Gastroesophageal sphincter (tissue), 4 donors: ENCODE data around the gene CD79B. TPM values are rescaled to one million over a fixed set of nuclear protein-coding genes. Genes with fewer than 3 reads are reported as not detected.
A peak's percentile ranks its signal among the peaks of the same experiment; 100 is the strongest.

Experiments used
- ATAC-seq: fragments of 150-250 bp; one replicate; pipeline ENCODE4 v1.9.1; 2016; ENCODE audit warnings: mild to moderate bottlenecking, moderate library complexity
- H3K27ac ChIP-seq, 4 donors: fragments of 200-600 bp; sonication (generic) in 3 of 4; 1 replicate in 3 of 4; 2 replicates in 1 of 4; pipeline ENCODE4 v1.5.1; 2016 to 2019
- H3K27me3 ChIP-seq: fragments of 200-600 bp; sonication (generic); one replicate; pipeline ENCODE4 v1.5.1; 2019
- H3K36me3 ChIP-seq, 2 donors: fragments of 200-600 bp; sonication (generic); one replicate each; pipeline ENCODE4 v1.5.1; 2019; ENCODE audit warnings: control low read depth in 1 of 2
- H3K4me1 ChIP-seq, 3 donors: fragments of 200-600 bp; sonication (generic); 1 replicate in 2 of 3; 2 replicates in 1 of 3; pipeline ENCODE4 v1.5.1; 2016 to 2019; ENCODE audit warnings: control low read depth in 2 of 3
- H3K4me3 ChIP-seq, 2 donors: fragments of 200-600 bp; sonication (generic); one replicate each; pipeline ENCODE4 v1.5.1; 2019; ENCODE audit warnings: mild to moderate bottlenecking in 1 of 2, moderate library complexity in 1 of 2
- H3K9me3 ChIP-seq, 3 donors: fragments of 200-600 bp; sonication (generic); one replicate each; pipeline ENCODE4 v1.5.1; 2017 to 2019; ENCODE audit warnings: control low read depth in 2 of 3
- CTCF ChIP-seq, 4 experiments: fragments of 200-600 bp in 2 of 4; fragments of 450-650 bp in 2 of 4; sonication (generic) in 1 of 4; IDR thresholded peaks; one replicate each; pipeline ENCODE4 v1.5.1; 2017 to 2019; ENCODE audit warnings: antibody characterized with exemption in 4 of 4, mild to moderate bottlenecking in 2 of 4, moderate library complexity in 2 of 4
- EP300 ChIP-seq: sonication (generic); formaldehyde crosslinking; IDR thresholded peaks from one replicate; pipeline ENCODE4 v1.6.1; 2017; ENCODE audit warnings: antibody characterized with exemption, mild to moderate bottlenecking
- POLR2A ChIP-seq, 2 donors: fragments of 450-650 bp; IDR thresholded peaks; one replicate each; pipeline ENCODE4 v1.6.1; 2017; ENCODE audit warnings: antibody characterized with exemption in 2 of 2, mild to moderate bottlenecking in 2 of 2, moderate library complexity in 1 of 2
- POLR2AphosphoS5 ChIP-seq: sonication (generic); formaldehyde crosslinking; IDR thresholded peaks from one replicate; pipeline ENCODE4 v1.6.1; 2017; ENCODE audit warnings: antibody characterized with exemption
- WGBS, 2 donors: methylation state at CpG; one replicate each; pipeline ENCODE4 v1.1.5; 2018; ENCODE audit warnings: low coverage in 1 of 2; 5-methylcytosine and 5-hydroxymethylcytosine counted together
- total RNA-seq, 4 donors: library from RNA; depleted of rRNA; stranded (reverse); fragments of >200 nt; gene quantifications; one replicate each; pipeline ENCODE4 v1.1.0, GENCODE V29; 2016

The CD79B gene
- total RNA-seq, 4 donors from 2014 or later: 2.0 to 5.9 (median 3.3) TPM; not detected in 1

GRCh38 chr17:63932721-63933120 is 590 bp upstream of the CD79B start:
- H3K4me3 ChIP-seq: no peak overlapping the region
- WGBS, 2 donors: 90% methylated on average over 2 of the region's 4 CpGs; no CpG with 5 or more reads in 1 of the 2 donors
- peaks cover 0 to 17% (median 4%) of the 10 kb centered on the region in 3 donors for H3K4me1 ChIP-seq
- no peak for ATAC-seq
- peaks cover 17% of the 10 kb centered on the region for H3K27me3 ChIP-seq
- H3K27ac ChIP-seq: no peak overlapping the region
- H3K9me3 ChIP-seq: no peaks in the 10 kb centered on the region
- TF ChIP-seq POLR2AphosphoS5 (no peak), POLR2A (IDR thresholded peaks at IDR 0.05) (no peak), CTCF (IDR thresholded peaks at IDR 0.05) (no peak), EP300 (no peak)
- H3K36me3 ChIP-seq: no peaks in the 10 kb centered on the region

- peak overlapping the region in 1 of 2 donors; percentile 16 for H3K4me3 ChIP-seq
- ATAC-seq: peak; percentile 76
- H3K9me3 ChIP-seq: no peaks in the 10 kb centered on the region
- no peak for TF ChIP-seq CTCF (IDR thresholded peaks at IDR 0.05)
- no peak for TF ChIP-seq POLR2A (IDR thresholded peaks at IDR 0.05)
- TF ChIP-seq EP300: no peak
- no peak for TF ChIP-seq POLR2AphosphoS5
- H3K27me3 ChIP-seq: peaks cover 17% of the 10 kb centered on the region
- WGBS, 2 donors: 80% methylated on average over 8 of the region's 16 CpGs; no CpG with 5 or more reads in 1 of the 2 donors
- H3K27ac ChIP-seq: peak overlapping the region in 3 of 4 donors; percentile 54 to 72 (median 54)
- no peaks in the 10 kb centered on the region for H3K36me3 ChIP-seq
- H3K4me1 ChIP-seq: peaks cover 0 to 17% (median 4%) of the 10 kb centered on the region in 3 donors
Observed at GRCh38 chr17:63930951-63931575, 1.1 kb downstream of the CD79B start.

- 84 to 100% methylated on average over 1 to 6 of the region's 24 CpGs for WGBS, 2 donors
- TF ChIP-seq POLR2AphosphoS5 (no peak), EP300 (no peak), POLR2A (IDR thresholded peaks at IDR 0.05) (no peak), CTCF (IDR thresholded peaks at IDR 0.05) (no peak)
- Histone ChIP-seq H3K27ac (peak overlapping the region in 3 of 4 donors; percentile 54 to 72 (median 54)), H3K9me3 (no peaks in the 10 kb centered on the region), H3K4me1 (peaks cover 0 to 17% (median 4%) of the 10 kb centered on the region in 3 donors), H3K36me3 (no peaks in the 10 kb centered on the region), H3K4me3 (no peak overlapping the region), H3K27me3 (peaks cover 10% of the 10 kb centered on the region)
- ATAC-seq: peak; percentile 67
Observed at GRCh38 chr17:63929860-63930766, 2.0 kb downstream of the CD79B start.

GRCh38 chr17:63928966-63929695 is 3.0 kb downstream of the CD79B start:
- no peaks in the 10 kb centered on the region for H3K9me3 ChIP-seq
- ATAC-seq: no peak
- H3K27me3 ChIP-seq: peaks cover 4% of the 10 kb centered on the region
- 80 to 100% methylated on average over 1 of the region's 10 CpGs for WGBS, 2 donors
- TF ChIP-seq POLR2AphosphoS5 (no peak), POLR2A (IDR thresholded peaks at IDR 0.05) (no peak)
- no peak overlapping the region for H3K27ac ChIP-seq
- H3K4me1 ChIP-seq: peaks cover 0 to 17% (median 4%) of the 10 kb centered on the region in 3 donors
- H3K36me3 ChIP-seq: no peaks in the 10 kb centered on the region
- no peak overlapping the region for H3K4me3 ChIP-seq

- Histone ChIP-seq H3K27me3 (no peaks in the 10 kb centered on the region), H3K9me3 (no peaks in the 10 kb centered on the region), H3K36me3 (no peaks in the 10 kb centered on the region), H3K4me3 (no peak overlapping the region), H3K4me1 (peaks cover 0 to 17% (median 4%) of the 10 kb centered on the region in 3 donors), H3K27ac (no peak overlapping the region)
- WGBS, 2 donors: 100% methylated on average over 1 of the region's 10 CpGs; no CpG with 5 or more reads in 1 of the 2 donors
- no peak for ATAC-seq
- TF ChIP-seq EP300 (no peak), POLR2AphosphoS5 (no peak), POLR2A (IDR thresholded peaks at IDR 0.05) (no peak), CTCF (IDR thresholded peaks at IDR 0.05) (no peak)
Observed at GRCh38 chr17:63928172-63928666, 3.9 kb downstream of the CD79B start.
